HCT116 (cell line): ENCODE data around the gene SLC25A29. TPM values are rescaled to one million over a fixed set of nuclear protein-coding genes. Genes with fewer than 3 reads are reported as not detected.

Experiments
- ATAC-seq: fragments of 200-7000 bp; cut with Tn5 transposase; 2 replicates; pipeline ENCODE4 v1.9.1; 2020; ENCODE audit warnings: mild to moderate bottlenecking, moderate library complexity
- BruUV-seq: library from RNA; stranded (reverse); fragments of 400-500 nt; replicated peaks from 2 replicates; lab custom pipeline; 2021; lab: Mats Ljungman, UMichigan
- CTCF ChIA-PET: fragments of 300-600 bp; sonication (Branson Sonifier 250); formaldehyde crosslinking; loops from one replicate; lab custom pipeline; 2021; ENCODE audit warnings: antibody characterized with exemption; lab: Charles Lee
- POLR2A ChIA-PET: fragments of 300-600, 350-600 bp; sonication (Branson Sonifier 250); formaldehyde crosslinking; loops from one replicate; lab custom pipeline; 2021; ENCODE audit warnings: antibody characterized with exemption; lab: Charles Lee
- RAD21 ChIA-PET, 2 experiments: fragments of 300-600 bp; sonication (Branson Sonifier 250); formaldehyde crosslinking; loops; one replicate each; lab custom pipeline; 2023; ENCODE audit warnings: low total read pairs in 2 of 2; ENCODE audit not compliant: uncharacterized antibody in 2 of 2, unreplicated experiment in 2 of 2, low non-redundant PET in 1 of 2; lab: Charles Lee
- DNase-seq: peaks from one replicate; pipeline ENCODE4 v3.0.0-alpha.2; 2010; ENCODE audit warnings: low read depth, low spot score
- H2AFZ ChIP-seq: fragments of 200-600 bp; shearing (Covaris generic), sonication (generic); 2 replicates; pipeline ENCODE4 v1.6.1; 2017; ENCODE audit warnings: low read depth, mixed run types, mixed read lengths, antibody characterized with exemption, low read length; ENCODE audit not compliant: poor library complexity, severe bottlenecking
- H3K27ac ChIP-seq: 2 replicates; pipeline ENCODE4 v1.5.1; 2012; ENCODE audit warnings: low read depth, low read length
- H3K27me3 ChIP-seq: fragments of 200-600 bp; sonication (generic); 2 replicates; pipeline ENCODE4 v1.6.1; 2016; ENCODE audit warnings: mixed run types, low read length, mixed read lengths; ENCODE audit not compliant: insufficient read depth
- H3K36me3 ChIP-seq, 2 experiments: fragments of 200-500 bp in 1 of 2; fragments of 200-600 bp in 1 of 2; sonication (Bioruptor generic) in 1 of 2; sonication (generic) in 1 of 2; 2 replicates each; pipeline versions ENCODE4 v1.5.1 to v1.6.1; 2014 to 2016; ENCODE audit warnings: low read length in 2 of 2, inconsistent platforms in 1 of 2, mixed read lengths in 1 of 2, mixed run types in 1 of 2; ENCODE audit not compliant: insufficient read depth in 2 of 2, control insufficient read depth in 1 of 2
- H3K4me1 ChIP-seq, 2 experiments: fragments of 200-600 bp in 1 of 2; sonication (generic) in 1 of 2; 2 replicates each; pipeline versions ENCODE4 v1.5.1 to v1.6.1; 2012 to 2017; ENCODE audit warnings: low read length in 2 of 2, inconsistent platforms in 1 of 2, mild to moderate bottlenecking in 1 of 2, mixed read lengths in 1 of 2, mixed run types in 1 of 2, moderate library complexity in 1 of 2; ENCODE audit not compliant: insufficient read depth in 2 of 2, control insufficient read depth in 1 of 2
- H3K4me2 ChIP-seq: fragments of 200-600 bp; sonication (generic); 2 replicates; pipeline ENCODE4 v1.6.1; 2017; ENCODE audit warnings: mixed run types, low read length, mixed read lengths
- H3K4me3 ChIP-seq, 2 experiments: fragments of 200-600 bp in 1 of 2; sonication (generic) in 1 of 2; replicated peaks in 1 of 2; 2 replicates each; pipeline ENCODE4 v1.5.1; 2011 to 2016; ENCODE audit warnings: low read length in 2 of 2, control low read depth in 1 of 2, low read depth in 1 of 2, mild to moderate bottlenecking in 1 of 2, mixed read lengths in 1 of 2, mixed run types in 1 of 2
- H3K79me2 ChIP-seq: fragments of 200-600 bp; sonication (generic); 2 replicates; pipeline ENCODE4 v1.6.1; 2017; ENCODE audit warnings: mild to moderate bottlenecking, mixed run types, low read length, moderate library complexity, mixed read lengths; ENCODE audit not compliant: insufficient read depth
- H3K9ac ChIP-seq: fragments of 200-600 bp; sonication (generic); 2 replicates; pipeline ENCODE4 v1.6.1; 2016; ENCODE audit warnings: low read length, mixed read lengths
- H3K9me2 ChIP-seq: fragments of 200-600 bp; sonication (generic), shearing (Covaris generic); 2 replicates; pipeline ENCODE4 v1.6.1; 2017; ENCODE audit warnings: mixed run types, mild to moderate bottlenecking, moderate library complexity; ENCODE audit not compliant: insufficient read depth
- H3K9me3 ChIP-seq, 2 experiments: fragments of 200-500 bp in 1 of 2; fragments of 200-600 bp in 1 of 2; sonication (Bioruptor generic) in 1 of 2; sonication (generic) in 1 of 2; 2 replicates each; pipeline ENCODE4 v1.6.1; 2014 to 2017; ENCODE audit warnings: low read length in 2 of 2, mixed read lengths in 2 of 2, inconsistent platforms in 1 of 2, low read depth in 1 of 2, mild to moderate bottlenecking in 1 of 2, mixed run types in 1 of 2, moderate library complexity in 1 of 2; ENCODE audit not compliant: control insufficient read depth in 1 of 2, insufficient read depth in 1 of 2
- H4K20me1 ChIP-seq: fragments of 200-600 bp; sonication (generic), shearing (Covaris generic); 2 replicates; pipeline ENCODE4 v1.6.1; 2017; ENCODE audit warnings: mixed run types, mild to moderate bottlenecking, moderate library complexity; ENCODE audit not compliant: insufficient read depth
- CEBPB ChIP-seq: IDR thresholded peaks from 2 replicates; pipeline ENCODE4 v1.6.1; 2012; ENCODE audit warnings: low read depth
- ELF1 ChIP-seq: IDR thresholded peaks from 2 replicates; pipeline ENCODE4 v1.6.1; 2012; ENCODE audit warnings: low read depth, borderline replicate concordance
- EZH2 ChIP-seq: fragments of 200-600 bp; sonication (generic); IDR thresholded peaks from 2 replicates; pipeline ENCODE4 v1.6.1; 2017; ENCODE audit warnings: antibody characterized with exemption, mixed run types
- EZH2phosphoT487 ChIP-seq: fragments of 200-600 bp; IDR thresholded peaks from 2 replicates; pipeline ENCODE4 v1.6.1; 2018; ENCODE audit warnings: antibody characterized with exemption, borderline replicate concordance
- FOSL1 ChIP-seq: IDR thresholded peaks from 2 replicates; pipeline ENCODE4 v1.6.1; 2012; ENCODE audit warnings: low read depth
- JUND ChIP-seq: IDR thresholded peaks from 2 replicates; pipeline ENCODE4 v1.6.1; 2012
- POLR2AphosphoS5 ChIP-seq: IDR thresholded peaks from 2 replicates; pipeline ENCODE4 v1.6.1; 2011; ENCODE audit warnings: mild to moderate bottlenecking, low read depth, low read length, moderate library complexity
- SIN3A ChIP-seq: IDR thresholded peaks from 2 replicates; pipeline ENCODE4 v1.6.1; 2012; ENCODE audit warnings: low read depth
- YY1 ChIP-seq: IDR thresholded peaks from 2 replicates; pipeline ENCODE4 v1.6.1; 2011; ENCODE audit warnings: low read length, low read depth, moderate library complexity, mild to moderate bottlenecking; ENCODE audit not compliant: insufficient replicate concordance; ENCODE audit errors: extremely low read depth
- ZFX ChIP-seq: fragments of 450-650 bp; IDR thresholded peaks from 2 replicates; pipeline ENCODE4 v1.6.1; 2017
- ZNF274 ChIP-seq: fragments of 200-500 bp; sonication (Bioruptor generic); IDR thresholded peaks from 2 replicates; pipeline ENCODE4 v1.6.1; 2014; ENCODE audit warnings: mild to moderate bottlenecking, low read depth, low read length, inconsistent platforms
- intact Hi-C: fragments of 100-400 bp; cut with micrococcal nuclease; formaldehyde crosslinking; loops from 2 replicates; pipeline ENCODE4 v1.10.0; 2022
- total RNA-seq: library from RNA; stranded (reverse); gene quantifications from one replicate; pipeline ENCODE4 v1.2.1, GENCODE V29; 2021; ENCODE audit not compliant: unreplicated experiment
- TF ChIP-seq, protein P1 (sequence below): IDR thresholded peaks from 2 replicates; pipeline ENCODE4 v1.6.1; 2012
- TF ChIP-seq, protein P2 (sequence below): IDR thresholded peaks from 2 replicates; pipeline ENCODE4 v1.6.1; 2012
- TF ChIP-seq, protein P3 (sequence below): IDR thresholded peaks from 2 replicates; pipeline ENCODE4 v1.6.1; 2012; ENCODE audit warnings: low read depth
- TF ChIP-seq, protein P4 (sequence below): IDR thresholded peaks from 2 replicates; pipeline ENCODE4 v1.6.1; 2011; ENCODE audit warnings: mild to moderate bottlenecking, low read length, moderate library complexity; ENCODE audit not compliant: insufficient replicate concordance; ENCODE audit errors: extremely low read depth

Gene SLC25A29
- total RNA-seq, 1 experiment from 2014 or later, result 38.7 TPM

DNA sequence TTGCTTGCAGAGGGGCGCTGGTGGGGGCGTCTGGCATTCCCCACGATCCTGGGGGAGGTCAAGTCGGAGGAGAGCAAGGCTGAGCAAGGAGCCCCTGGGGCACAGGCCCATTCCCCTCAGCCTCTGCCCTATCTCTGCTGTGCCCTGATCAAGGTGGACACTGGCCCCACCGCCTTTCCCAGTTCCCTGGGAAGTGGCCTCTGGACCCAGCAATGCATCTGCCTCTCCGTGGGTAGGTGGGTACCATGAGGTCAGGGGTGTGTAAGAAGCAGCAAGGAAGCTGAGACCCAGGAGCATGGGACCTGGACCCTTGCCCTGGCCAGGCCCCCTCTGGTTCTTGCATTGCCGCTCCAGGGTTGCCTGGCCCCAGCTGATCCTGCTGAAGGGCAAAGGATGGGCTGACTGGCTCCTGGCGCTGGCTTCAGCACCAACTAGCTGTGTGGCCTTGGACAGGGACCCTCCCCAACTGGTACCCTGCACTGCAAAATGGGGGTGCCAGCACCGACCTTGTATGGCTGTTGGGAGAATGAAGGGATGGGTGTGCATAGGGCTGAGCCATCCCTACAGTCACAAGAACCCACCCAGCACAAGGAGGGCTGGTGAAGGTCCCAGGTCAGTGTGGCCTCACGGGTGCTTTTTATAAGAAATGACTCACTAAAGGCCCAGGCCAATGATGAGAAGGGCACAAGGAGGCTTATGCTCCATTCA, 19.6 kb downstream of the SLC25A29 start:
- intact Hi-C loops, result loop anchor here (5.0 kb wide), 1 partner anchor 91 kb away; the partner anchor contains the start of gene WDR25
- H3K4me2 ChIP-seq, result no peak overlapping the region

More for the DNA sequence above, 19.6 kb downstream of the SLC25A29 start:
- Histone ChIP-seq H3K9me2 (no peaks in the 10 kb centered on the region), H3K79me2 (peaks cover 12% of the 10 kb centered on the region), H2AFZ (no peak overlapping the region), H3K36me3 (no peaks in the 10 kb centered on the region; a peak in 1 of 4 replicates), H3K9ac (no peak overlapping the region), H3K4me1 (peaks cover 5 to 20% of the 10 kb centered on the region in 2 experiments; a peak in 2 of 4 replicates), H4K20me1 (0 out of 2 replicates have a peak, but pooled peaks cover 4% of the 10 kb centered on the region), H3K4me3 (no peak overlapping the region)
- RAD21 ChIA-PET, result no interaction called here
- ATAC-seq, result no peak
- POLR2A ChIA-PET, result no interaction called here
- CTCF ChIA-PET, result interaction anchor here (3.6 kb wide), 1 partner anchor 10 kb away, joined by 19 read pairs; no protein-coding TSS in a partner anchor
- BruUV-seq, result no TSS peak
- no peak for TF ChIP-seq POLR2AphosphoS5
- no peak for TF ChIP-seq ZNF274
- no peak for TF ChIP-seq FOSL1
- no peak for TF ChIP-seq JUND
- TF ChIP-seq SIN3A, result no peak
- TF ChIP-seq, protein P1, sequence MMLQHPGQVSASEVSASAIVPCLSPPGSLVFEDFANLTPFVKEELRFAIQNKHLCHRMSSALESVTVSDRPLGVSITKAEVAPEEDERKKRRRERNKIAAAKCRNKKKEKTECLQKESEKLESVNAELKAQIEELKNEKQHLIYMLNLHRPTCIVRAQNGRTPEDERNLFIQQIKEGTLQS, result no peak
- no peak for TF ChIP-seq EZH2
- TF ChIP-seq ELF1, result no peak
- TF ChIP-seq CEBPB, result no peak
- TF ChIP-seq, protein P2, sequence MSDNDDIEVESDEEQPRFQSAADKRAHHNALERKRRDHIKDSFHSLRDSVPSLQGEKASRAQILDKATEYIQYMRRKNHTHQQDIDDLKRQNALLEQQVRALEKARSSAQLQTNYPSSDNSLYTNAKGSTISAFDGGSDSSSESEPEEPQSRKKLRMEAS, result no peak
- TF ChIP-seq, protein P3, sequence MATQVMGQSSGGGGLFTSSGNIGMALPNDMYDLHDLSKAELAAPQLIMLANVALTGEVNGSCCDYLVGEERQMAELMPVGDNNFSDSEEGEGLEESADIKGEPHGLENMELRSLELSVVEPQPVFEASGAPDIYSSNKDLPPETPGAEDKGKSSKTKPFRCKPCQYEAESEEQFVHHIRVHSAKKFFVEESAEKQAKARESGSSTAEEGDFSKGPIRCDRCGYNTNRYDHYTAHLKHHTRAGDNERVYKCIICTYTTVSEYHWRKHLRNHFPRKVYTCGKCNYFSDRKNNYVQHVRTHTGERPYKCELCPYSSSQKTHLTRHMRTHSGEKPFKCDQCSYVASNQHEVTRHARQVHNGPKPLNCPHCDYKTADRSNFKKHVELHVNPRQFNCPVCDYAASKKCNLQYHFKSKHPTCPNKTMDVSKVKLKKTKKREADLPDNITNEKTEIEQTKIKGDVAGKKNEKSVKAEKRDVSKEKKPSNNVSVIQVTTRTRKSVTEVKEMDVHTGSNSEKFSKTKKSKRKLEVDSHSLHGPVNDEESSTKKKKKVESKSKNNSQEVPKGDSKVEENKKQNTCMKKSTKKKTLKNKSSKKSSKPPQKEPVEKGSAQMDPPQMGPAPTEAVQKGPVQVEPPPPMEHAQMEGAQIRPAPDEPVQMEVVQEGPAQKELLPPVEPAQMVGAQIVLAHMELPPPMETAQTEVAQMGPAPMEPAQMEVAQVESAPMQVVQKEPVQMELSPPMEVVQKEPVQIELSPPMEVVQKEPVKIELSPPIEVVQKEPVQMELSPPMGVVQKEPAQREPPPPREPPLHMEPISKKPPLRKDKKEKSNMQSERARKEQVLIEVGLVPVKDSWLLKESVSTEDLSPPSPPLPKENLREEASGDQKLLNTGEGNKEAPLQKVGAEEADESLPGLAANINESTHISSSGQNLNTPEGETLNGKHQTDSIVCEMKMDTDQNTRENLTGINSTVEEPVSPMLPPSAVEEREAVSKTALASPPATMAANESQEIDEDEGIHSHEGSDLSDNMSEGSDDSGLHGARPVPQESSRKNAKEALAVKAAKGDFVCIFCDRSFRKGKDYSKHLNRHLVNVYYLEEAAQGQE, result no peak
- TF ChIP-seq YY1, result no peak
- TF ChIP-seq EZH2phosphoT487, result no peak
- TF ChIP-seq, protein P4, sequence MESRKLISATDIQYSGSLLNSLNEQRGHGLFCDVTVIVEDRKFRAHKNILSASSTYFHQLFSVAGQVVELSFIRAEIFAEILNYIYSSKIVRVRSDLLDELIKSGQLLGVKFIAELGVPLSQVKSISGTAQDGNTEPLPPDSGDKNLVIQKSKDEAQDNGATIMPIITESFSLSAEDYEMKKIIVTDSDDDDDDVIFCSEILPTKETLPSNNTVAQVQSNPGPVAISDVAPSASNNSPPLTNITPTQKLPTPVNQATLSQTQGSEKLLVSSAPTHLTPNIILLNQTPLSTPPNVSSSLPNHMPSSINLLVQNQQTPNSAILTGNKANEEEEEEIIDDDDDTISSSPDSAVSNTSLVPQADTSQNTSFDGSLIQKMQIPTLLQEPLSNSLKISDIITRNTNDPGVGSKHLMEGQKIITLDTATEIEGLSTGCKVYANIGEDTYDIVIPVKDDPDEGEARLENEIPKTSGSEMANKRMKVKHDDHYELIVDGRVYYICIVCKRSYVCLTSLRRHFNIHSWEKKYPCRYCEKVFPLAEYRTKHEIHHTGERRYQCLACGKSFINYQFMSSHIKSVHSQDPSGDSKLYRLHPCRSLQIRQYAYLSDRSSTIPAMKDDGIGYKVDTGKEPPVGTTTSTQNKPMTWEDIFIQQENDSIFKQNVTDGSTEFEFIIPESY, result no peak
- TF ChIP-seq ZFX, result no peak
- TF ChIP-seq, all 23 proteins: peak for 0
- H3K27ac ChIP-seq, result no peak overlapping the region
- no peak for DNase-seq
- H3K27me3 ChIP-seq, result no peaks in the 10 kb centered on the region
- H3K9me3 ChIP-seq, result no peaks in the 10 kb centered on the region
